ENCODE data around the gene SLX9. TPM values are rescaled to one million over a fixed set of nuclear protein-coding genes. Genes with fewer than 3 reads are reported as not detected.

The SLX9 gene
- total and polyA plus RNA-seq, 4 donors = 7.0 to 25.7 (median 18.7) TPM

GRCh38 chr21:44901391-44902074 is 38.3 kb upstream of the SLX9 start:
- H3K27ac ChIP-seq (ENCODE audit: low read depth, low read length) = no peak overlapping the region
- H3K4me1 ChIP-seq (ENCODE audit: control insufficient read depth, insufficient read depth, low read length) = peaks cover 3% of the 10 kb centered on the region
- H3K27me3 ChIP-seq (ENCODE audit: control insufficient read depth, insufficient read depth, low read length) = no peaks in the 10 kb centered on the region
- no peak overlapping the region for H3K4me3 ChIP-seq (ENCODE audit: low read depth, low read length)
- peaks cover 4% of the 10 kb centered on the region for H3K36me3 ChIP-seq (ENCODE audit: control insufficient read depth, insufficient read depth, low read length)
- no peak for DNase-seq (ENCODE audit: low read depth in 4 of 6, low spot score in 6 of 6)
- WGBS (ENCODE audit: insufficient coverage) = 87% methylated on average over 27 of the region's 27 CpGs
- no peaks in the 10 kb centered on the region for H3K9me3 ChIP-seq (ENCODE audit: control insufficient read depth, insufficient read depth, low read length)

GRCh38 chr21:44902268-44903049 is 37.4 kb upstream of the SLX9 start:
- no peak overlapping the region for H3K27ac ChIP-seq (ENCODE audit: low read depth, low read length)
- no peaks in the 10 kb centered on the region for H3K9me3 ChIP-seq (ENCODE audit: control insufficient read depth, insufficient read depth, low read length)
- no peaks in the 10 kb centered on the region for H3K27me3 ChIP-seq (ENCODE audit: control insufficient read depth, insufficient read depth, low read length)
- no peak for DNase-seq (ENCODE audit: low read depth in 4 of 6, low spot score in 6 of 6)
- H3K4me1 ChIP-seq (ENCODE audit: control insufficient read depth, insufficient read depth, low read length) = peaks cover 3% of the 10 kb centered on the region
- H3K4me3 ChIP-seq (ENCODE audit: low read depth, low read length) = no peak overlapping the region
- 95% methylated on average over 27 of the region's 30 CpGs for WGBS (ENCODE audit: insufficient coverage)
- H3K36me3 ChIP-seq (ENCODE audit: control insufficient read depth, insufficient read depth, low read length) = peaks cover 4% of the 10 kb centered on the region

DNA sequence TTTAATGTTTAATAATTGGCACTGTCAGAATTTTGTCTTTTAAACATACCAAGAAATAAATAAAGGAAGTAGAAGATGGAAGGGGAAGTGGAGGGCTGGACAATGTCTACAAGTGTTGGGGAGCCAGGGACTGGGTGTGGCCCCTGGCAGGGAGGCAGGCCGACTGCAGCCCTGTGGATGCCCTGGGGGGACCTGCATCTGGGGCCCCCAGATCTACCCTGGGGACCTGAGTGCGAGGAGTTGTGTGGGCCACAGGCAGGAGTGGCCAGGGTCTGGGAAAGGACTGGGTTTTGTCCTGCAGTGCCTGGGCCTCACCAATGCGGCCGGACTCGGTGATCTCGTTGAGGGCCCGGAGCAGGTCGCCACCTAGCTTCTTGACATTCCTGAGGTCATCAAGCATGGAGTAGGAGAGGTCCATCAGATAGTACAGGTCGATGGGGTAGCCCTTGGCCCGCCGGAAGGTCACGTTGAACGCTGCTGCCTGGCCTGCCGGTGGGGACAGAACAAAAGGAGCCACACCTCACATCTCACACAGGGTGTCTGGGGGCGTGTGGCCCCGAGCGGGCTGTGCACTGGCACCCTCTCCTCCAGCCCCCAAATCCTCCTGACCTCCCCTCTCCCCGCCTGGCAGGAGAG is 36.7 kb upstream of the SLX9 start:
- no peak overlapping the region for H3K27ac ChIP-seq (ENCODE audit: low read depth, low read length)
- 85% methylated on average over 18 of the region's 18 CpGs for WGBS (ENCODE audit: insufficient coverage)
- H3K27me3 ChIP-seq (ENCODE audit: control insufficient read depth, insufficient read depth, low read length) = no peaks in the 10 kb centered on the region
- H3K9me3 ChIP-seq (ENCODE audit: control insufficient read depth, insufficient read depth, low read length) = no peaks in the 10 kb centered on the region
- H3K36me3 ChIP-seq (ENCODE audit: control insufficient read depth, insufficient read depth, low read length) = peaks cover 4% of the 10 kb centered on the region
- no peak for DNase-seq (ENCODE audit: low read depth in 4 of 6, low spot score in 6 of 6)
- H3K4me1 ChIP-seq (ENCODE audit: control insufficient read depth, insufficient read depth, low read length) = peaks cover 3% of the 10 kb centered on the region
- H3K4me3 ChIP-seq (ENCODE audit: low read depth, low read length) = no peak overlapping the region

GRCh38 chr21:44903689-44904088 is 36.1 kb upstream of the SLX9 start:
- peaks cover 4% of the 10 kb centered on the region for H3K36me3 ChIP-seq (ENCODE audit: control insufficient read depth, insufficient read depth, low read length)
- H3K27me3 ChIP-seq (ENCODE audit: control insufficient read depth, insufficient read depth, low read length) = no peaks in the 10 kb centered on the region
- no peak overlapping the region for H3K4me3 ChIP-seq (ENCODE audit: low read depth, low read length)
- DNase-seq (ENCODE audit: low read depth in 4 of 6, low spot score in 6 of 6) = no peak
- 86% methylated on average over 21 of the region's 22 CpGs for WGBS (ENCODE audit: insufficient coverage)
- H3K4me1 ChIP-seq (ENCODE audit: control insufficient read depth, insufficient read depth, low read length) = peaks cover 3% of the 10 kb centered on the region
- H3K9me3 ChIP-seq (ENCODE audit: control insufficient read depth, insufficient read depth, low read length) = no peaks in the 10 kb centered on the region
- no peak overlapping the region for H3K27ac ChIP-seq (ENCODE audit: low read depth, low read length)

DNA sequence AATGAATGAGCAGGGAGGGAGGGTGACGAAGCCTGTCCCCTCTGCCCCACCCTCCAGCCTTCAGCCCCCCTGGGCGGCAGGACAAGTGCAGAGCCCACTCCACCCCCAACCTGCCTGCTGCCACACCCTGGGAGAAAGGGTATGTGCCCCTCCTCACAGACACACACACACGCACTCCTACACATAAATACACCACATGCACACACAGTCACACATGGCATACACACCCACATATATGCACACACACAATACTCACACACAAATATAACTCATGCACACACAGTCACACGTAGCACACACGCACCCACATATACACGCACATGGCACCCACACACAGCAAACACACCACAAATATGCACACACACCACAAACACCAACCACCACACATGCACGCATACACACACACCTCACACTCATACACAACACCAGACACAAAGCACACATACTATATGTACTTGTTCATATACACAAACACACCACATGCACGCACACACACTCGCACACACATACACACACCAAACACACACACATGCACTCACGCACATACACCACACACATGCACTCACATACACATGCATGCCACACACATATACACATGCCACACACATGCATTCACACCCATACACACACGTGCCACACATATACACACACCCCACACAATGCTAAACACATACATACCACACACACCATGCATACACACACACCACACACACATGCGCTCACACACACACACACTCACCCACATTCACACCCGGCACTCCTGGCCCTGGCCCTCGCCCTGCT is 35.5 kb upstream of the SLX9 start:
- Histone ChIP-seq H3K4me3 (ENCODE audit: low read depth, low read length) (no peak overlapping the region), H3K27me3 (ENCODE audit: control insufficient read depth, insufficient read depth, low read length) (no peaks in the 10 kb centered on the region), H3K9me3 (ENCODE audit: control insufficient read depth, insufficient read depth, low read length) (no peaks in the 10 kb centered on the region), H3K36me3 (ENCODE audit: control insufficient read depth, insufficient read depth, low read length) (peaks cover 4% of the 10 kb centered on the region), H3K4me1 (ENCODE audit: control insufficient read depth, insufficient read depth, low read length) (peaks cover 3% of the 10 kb centered on the region), H3K27ac (ENCODE audit: low read depth, low read length) (no peak overlapping the region)
- no peak for DNase-seq (ENCODE audit: low read depth in 4 of 6, low spot score in 6 of 6)
- WGBS (ENCODE audit: insufficient coverage) = 89% methylated on average over 13 of the region's 14 CpGs

DNA sequence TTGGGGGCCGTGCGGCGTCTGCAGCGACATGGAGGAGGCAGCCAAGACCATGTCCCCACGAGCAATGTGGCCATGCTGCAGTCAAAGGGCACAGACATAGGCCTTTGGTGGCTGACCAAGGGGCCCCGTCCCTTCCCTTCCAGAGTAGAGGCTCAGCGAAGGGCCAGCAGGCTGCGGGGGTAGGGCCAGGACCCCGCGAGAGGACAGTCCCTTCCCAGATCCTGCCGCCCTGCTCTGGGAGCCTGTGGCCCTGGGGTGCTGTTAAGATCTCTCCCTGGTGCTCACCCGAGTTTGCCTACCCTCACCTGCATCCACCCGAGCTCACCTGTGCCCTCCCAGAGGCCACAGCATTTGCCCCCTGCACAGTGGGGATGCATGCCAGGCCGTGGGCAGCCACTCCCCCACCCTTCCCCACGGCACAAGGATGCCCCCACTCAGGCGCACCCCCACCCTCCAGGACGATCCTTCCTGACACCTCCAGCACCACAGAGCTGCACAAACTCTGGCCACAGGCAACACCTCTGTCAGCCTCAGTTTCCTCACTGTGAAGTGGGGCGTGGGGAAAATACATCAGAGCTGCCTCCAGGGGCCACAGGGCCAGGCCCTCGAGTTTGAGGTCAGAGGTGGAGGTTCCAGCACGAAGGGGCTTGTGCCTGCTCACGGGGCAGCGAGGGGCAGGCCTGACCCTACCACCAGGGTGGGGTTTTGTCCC is 34.7 kb upstream of the SLX9 start:
- Histone ChIP-seq H3K4me3 (ENCODE audit: low read depth, low read length) (no peak overlapping the region), H3K27me3 (ENCODE audit: control insufficient read depth, insufficient read depth, low read length) (no peaks in the 10 kb centered on the region), H3K36me3 (ENCODE audit: control insufficient read depth, insufficient read depth, low read length) (peaks cover 4% of the 10 kb centered on the region), H3K27ac (ENCODE audit: low read depth, low read length) (no peak overlapping the region), H3K9me3 (ENCODE audit: control insufficient read depth, insufficient read depth, low read length) (no peaks in the 10 kb centered on the region), H3K4me1 (ENCODE audit: control insufficient read depth, insufficient read depth, low read length) (peaks cover 6% of the 10 kb centered on the region)
- 85% methylated on average over 21 of the region's 22 CpGs for WGBS (ENCODE audit: insufficient coverage)
- DNase-seq (ENCODE audit: low read depth in 4 of 6, low spot score in 6 of 6) = no peak

DNA sequence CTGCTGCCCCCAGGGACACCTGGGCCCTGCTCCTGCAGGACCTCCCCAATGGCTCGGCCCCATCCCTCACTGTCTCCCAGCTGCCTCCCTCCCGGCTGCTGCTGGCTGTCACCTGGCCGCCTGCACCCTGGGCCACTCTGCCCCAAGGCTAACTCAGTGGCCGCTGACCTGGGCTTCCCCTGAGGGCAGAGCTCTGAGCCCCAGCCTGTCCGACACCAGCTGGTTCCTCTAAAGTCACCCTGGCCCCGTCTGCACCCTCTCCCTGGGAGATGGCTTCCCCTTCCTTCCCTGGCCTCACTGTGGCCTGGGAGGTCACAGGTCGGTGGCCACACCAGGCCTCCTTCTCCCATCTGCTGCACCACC is 34.1 kb upstream of the SLX9 start:
- H3K4me1 ChIP-seq (ENCODE audit: control insufficient read depth, insufficient read depth, low read length) = peaks cover 10% of the 10 kb centered on the region
- H3K36me3 ChIP-seq (ENCODE audit: control insufficient read depth, insufficient read depth, low read length) = peaks cover 5% of the 10 kb centered on the region
- H3K27ac ChIP-seq (ENCODE audit: low read depth, low read length) = no peak overlapping the region
- no peaks in the 10 kb centered on the region for H3K27me3 ChIP-seq (ENCODE audit: control insufficient read depth, insufficient read depth, low read length)
- H3K4me3 ChIP-seq (ENCODE audit: low read depth, low read length) = no peak overlapping the region
- DNase-seq (ENCODE audit: low read depth in 4 of 6, low spot score in 6 of 6) = no peak
- 77% methylated on average over 7 of the region's 7 CpGs for WGBS (ENCODE audit: insufficient coverage)
- no peaks in the 10 kb centered on the region for H3K9me3 ChIP-seq (ENCODE audit: control insufficient read depth, insufficient read depth, low read length)

DNA sequence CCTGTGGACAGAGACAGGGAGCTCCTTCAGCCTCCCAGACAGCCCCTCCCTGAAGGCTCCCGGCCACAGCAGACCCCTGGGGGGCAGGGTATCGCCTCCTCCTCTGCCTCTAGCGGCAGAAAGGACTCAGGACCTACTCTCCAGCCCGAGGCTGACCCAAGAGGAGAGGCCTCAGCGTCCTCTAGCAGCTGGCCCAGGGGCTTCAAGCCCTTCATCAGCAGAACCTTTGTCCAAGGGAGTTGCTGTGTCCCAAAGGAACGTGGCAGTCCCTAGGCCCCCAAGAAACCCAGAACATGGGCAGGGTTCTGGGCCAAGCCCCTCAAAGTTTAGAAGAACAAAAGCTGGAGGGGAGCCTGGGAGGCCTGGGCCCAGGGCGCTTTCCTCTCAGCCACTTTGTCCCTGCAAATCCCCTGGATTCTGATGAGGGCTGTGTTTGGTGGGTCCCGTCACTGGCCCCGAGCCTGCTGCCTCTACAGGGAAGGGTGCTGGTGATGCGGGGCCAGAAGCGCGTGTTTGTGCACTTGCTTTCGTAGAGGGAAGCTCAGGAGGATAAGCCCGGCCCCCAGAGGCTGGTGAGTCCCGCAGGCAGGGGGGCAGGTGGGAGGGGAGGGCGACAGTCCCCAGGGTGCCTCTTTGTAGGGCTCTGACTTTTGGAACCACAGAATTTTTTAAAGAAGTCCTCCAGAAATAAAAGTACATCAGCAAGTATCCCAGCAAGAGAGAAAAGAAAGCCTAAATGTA is 32.4 kb upstream of the SLX9 start:
- no peak overlapping the region for H3K27ac ChIP-seq (ENCODE audit: low read depth, low read length)
- no peaks in the 10 kb centered on the region for H3K27me3 ChIP-seq (ENCODE audit: control insufficient read depth, insufficient read depth, low read length)
- 45% methylated on average over 13 of the region's 16 CpGs for WGBS (ENCODE audit: insufficient coverage)
- H3K9me3 ChIP-seq (ENCODE audit: control insufficient read depth, insufficient read depth, low read length) = no peaks in the 10 kb centered on the region
- H3K36me3 ChIP-seq (ENCODE audit: control insufficient read depth, insufficient read depth, low read length) = peaks cover 2% of the 10 kb centered on the region
- H3K4me3 ChIP-seq (ENCODE audit: low read depth, low read length) = no peak overlapping the region
- peaks cover 25% of the 10 kb centered on the region for H3K4me1 ChIP-seq (ENCODE audit: control insufficient read depth, insufficient read depth, low read length)
- DNase-seq (ENCODE audit: low read depth in 4 of 6, low spot score in 6 of 6) = no peak

Data from spinal cord (tissue), 10 donors.